Astrocyte of the hippocampus (primary cell): Measurements from ENCODE around the gene PLIN5.

Experiments
- DNase-seq: peaks from one replicate; pipeline ENCODE4 v3.0.0; 2011; ENCODE audit warnings: low read depth, low spot score

Gene PLIN5

GRCh38 chr19:4534836-4535658, at the start of gene PLIN5:
PLIN5 (minus strand) TSS chr19:4535224; CDS start chr19:4534074, 1,150 bp downstream.
- peak; percentile 78 for DNase-seq

GRCh38 chr19:4583961-4584669, 49.1 kb upstream of the PLIN5 start:
- DNase-seq, result peak; percentile 66

- DNase-seq, result peak; percentile 49
These were observed 48.2 kb upstream of the PLIN5 start for GRCh38 chr19:4582980-4583842.

- DNase-seq, result peak; percentile 64
These were observed 46.9 kb upstream of the PLIN5 start for GRCh38 chr19:4581666-4582553.

GRCh38 chr19:4580961-4581665, 46.1 kb upstream of the PLIN5 start:
- DNase-seq, result no peak

GRCh38 chr19:4580021-4580901, 45.2 kb upstream of the PLIN5 start:
- no peak for DNase-seq

GRCh38 chr19:4579389-4579788, 44.4 kb upstream of the PLIN5 start:
- DNase-seq, result no peak

GRCh38 chr19:4578552-4579248, 43.7 kb upstream of the PLIN5 start:
- DNase-seq, result no peak

GRCh38 chr19:4577020-4577782, 42.2 kb upstream of the PLIN5 start:
- no peak for DNase-seq

- DNase-seq, result peak; percentile 66
These were observed 41.3 kb upstream of the PLIN5 start for GRCh38 chr19:4576016-4576933.

GRCh38 chr19:4575267-4576015, 40.4 kb upstream of the PLIN5 start:
- peak; percentile 90 for DNase-seq

- no peak for DNase-seq
These were observed 38.7 kb upstream of the PLIN5 start for GRCh38 chr19:4573682-4574081.

- DNase-seq, result no peak
These were observed 36.4 kb upstream of the PLIN5 start for GRCh38 chr19:4571305-4571917.

- no peak for DNase-seq
These were observed 35.9 kb upstream of the PLIN5 start for GRCh38 chr19:4570916-4571304.

GRCh38 chr19:4570402-4570801, 35.4 kb upstream of the PLIN5 start:
- DNase-seq, result no peak

- no peak for DNase-seq
These were observed 33.9 kb upstream of the PLIN5 start for GRCh38 chr19:4568886-4569285.
